ENCODE measurements around the gene PRPF6.

The PRPF6 gene

DNA sequence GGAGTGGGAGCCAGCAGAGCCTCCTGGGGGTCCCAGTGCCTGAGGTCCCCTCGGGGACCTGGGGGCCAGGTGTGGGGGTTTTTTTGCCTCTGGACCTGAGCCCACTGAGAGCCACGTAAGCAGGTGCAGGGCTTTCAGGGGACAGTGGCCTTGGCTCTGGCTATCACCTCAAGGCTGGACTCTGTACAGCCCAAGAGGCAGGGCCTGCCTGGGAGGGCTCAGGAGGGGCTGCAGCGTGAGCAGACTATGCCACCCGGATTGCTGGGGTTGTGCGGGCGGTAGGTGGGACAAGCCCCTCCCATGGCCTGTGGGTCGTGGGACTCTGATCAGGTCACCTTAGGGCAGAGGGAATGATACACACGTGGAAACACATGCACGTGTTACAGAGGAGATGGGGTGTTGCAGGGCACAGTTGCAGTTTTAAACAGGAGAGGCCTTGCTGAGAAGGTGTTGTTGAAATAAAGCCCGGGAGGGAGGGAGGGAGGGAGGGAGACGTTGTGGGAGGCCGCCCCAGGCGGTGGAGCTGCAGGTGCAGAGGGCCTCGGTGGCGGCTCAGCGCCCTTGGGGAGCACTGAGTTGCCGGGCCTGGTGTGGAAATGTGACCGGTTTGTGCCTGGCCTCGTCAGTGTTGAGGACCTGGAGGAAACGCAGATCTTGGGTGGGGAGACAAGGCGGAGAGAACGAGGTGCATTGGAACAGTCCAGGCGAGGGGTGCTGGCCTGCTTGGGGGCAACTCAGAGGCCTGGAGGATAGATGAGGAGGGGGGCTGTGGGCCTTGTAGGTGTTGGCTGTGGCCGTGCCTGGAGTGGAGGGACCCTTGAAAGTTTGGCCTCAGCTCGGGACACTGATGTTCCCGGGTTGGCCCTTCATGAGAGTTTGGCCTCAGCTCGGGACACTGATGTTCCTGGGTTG, 84.4 kb downstream of the PRPF6 start:
- DNase-seq: no peak

DNA sequence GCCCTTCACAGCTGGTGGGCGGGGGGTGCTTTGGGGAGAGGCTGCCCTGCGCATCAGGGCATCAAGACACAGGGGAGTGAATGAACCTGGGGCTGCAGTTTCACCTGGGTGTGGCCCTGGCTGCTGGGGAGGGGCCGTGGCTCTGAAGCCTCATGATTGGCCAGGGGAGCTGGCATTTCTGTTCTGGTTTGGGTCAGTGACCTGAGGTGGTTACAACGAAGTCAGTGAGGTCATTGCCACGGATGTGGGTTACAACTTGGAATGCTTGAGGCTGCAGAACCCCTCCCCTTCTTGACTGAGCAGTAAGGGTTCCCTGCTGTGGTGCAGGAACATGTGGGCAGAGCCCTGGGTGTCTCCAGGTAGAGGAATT, 85.0 kb downstream of the PRPF6 start:
- DNase-seq: peak; percentile 59

DNA sequence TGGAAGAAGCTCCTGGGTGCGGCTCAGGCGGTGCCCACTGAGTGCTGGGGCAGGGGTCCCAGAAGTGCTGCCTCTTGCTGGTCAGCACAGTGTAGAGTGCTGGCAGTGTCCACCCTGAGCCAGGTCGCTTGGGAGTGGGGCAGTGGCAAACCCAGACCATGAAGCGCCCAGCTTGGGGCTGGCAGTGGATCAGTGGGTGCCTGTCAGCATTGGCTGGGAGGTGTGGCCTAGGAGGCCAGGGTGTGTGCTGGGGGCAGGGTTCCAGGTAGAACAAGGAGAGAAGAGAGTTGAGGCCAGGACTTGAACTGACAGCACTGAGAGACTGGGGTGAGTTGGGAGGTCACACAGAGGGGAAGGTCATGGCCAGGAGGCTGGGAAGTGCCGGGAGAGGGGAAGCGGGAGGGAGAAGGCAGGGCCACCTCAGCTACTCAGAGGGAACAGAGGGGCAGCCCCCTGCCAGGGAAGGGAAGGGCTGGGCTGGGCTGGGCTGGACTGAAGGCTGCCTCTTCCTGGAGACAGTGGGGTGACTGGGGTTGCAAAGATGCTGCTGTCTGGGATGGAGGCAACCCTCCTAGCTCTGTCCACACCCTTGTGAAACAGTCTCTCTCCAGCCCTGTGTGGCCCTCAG, 86.2 kb downstream of the PRPF6 start:
- no peak for DNase-seq

DNA sequence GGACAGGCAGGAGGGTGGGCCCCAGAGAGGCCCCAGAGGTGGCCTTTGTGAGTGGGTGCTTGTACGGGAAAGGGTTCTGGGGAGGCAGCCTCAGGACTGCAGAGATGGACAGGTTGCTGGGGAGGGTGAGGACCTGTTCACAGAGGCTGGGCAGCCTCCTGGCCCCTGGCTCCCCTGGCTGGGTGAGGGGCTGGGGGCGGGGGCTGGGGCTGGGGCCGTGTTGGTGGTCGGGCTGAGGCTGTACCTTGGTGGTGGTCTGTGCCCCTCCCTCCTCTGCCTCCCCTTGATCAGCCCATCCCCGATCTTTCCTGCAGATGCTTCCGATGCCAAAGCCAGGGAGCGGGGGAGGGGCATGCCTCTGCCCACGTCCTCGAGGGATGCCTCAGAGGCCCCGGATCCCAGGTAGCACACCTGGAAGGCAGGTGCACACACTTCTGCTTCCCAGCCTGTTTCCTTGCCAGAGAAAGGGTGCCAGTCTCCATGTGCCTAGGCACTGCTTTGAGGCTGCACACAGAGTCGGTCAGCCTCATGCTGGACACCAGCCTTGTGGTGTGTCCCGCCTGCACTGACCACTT, 86.9 kb downstream of the PRPF6 start:
- DNase-seq: no peak

DNA sequence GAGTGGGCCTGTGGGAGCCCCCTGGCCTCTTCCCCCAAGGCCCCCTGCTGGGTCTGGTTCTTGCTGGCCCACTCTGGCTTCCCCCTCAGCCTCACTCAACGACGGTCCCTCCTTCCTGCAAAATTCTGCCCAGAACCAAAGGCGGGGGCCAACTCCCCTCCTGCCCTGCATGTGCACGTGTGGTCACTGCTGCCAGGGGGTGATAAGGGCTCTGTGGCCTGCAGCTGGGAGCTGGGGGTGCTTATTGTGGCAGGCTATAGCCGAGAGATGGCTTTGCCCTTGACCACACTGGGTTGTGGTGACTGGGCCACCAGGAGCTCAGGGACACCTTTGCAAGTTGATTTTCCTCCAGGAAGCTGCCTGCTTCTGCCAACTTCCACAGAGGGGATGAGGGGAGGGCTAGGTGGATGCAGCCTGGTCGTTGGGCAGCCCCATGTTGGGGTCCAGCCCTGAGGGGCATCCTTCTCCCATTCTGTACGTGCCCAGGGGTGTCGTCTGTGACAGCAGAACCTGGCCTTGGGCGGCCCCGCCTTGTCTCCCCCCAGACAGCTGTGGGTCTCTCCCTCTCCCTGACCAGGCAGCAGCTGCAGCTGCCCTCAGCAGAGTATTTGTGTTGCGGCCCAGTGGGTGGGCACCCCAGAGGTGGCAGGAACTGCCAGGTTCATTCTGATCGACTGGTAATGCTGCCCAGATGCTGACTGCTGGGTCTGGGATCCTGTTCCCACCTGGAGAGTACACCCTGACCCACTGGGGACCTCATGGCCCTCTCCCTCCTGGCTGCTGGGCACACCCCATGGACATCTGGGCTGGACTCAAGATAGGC, 87.7 kb downstream of the PRPF6 start:
- no peak for DNase-seq

DNA sequence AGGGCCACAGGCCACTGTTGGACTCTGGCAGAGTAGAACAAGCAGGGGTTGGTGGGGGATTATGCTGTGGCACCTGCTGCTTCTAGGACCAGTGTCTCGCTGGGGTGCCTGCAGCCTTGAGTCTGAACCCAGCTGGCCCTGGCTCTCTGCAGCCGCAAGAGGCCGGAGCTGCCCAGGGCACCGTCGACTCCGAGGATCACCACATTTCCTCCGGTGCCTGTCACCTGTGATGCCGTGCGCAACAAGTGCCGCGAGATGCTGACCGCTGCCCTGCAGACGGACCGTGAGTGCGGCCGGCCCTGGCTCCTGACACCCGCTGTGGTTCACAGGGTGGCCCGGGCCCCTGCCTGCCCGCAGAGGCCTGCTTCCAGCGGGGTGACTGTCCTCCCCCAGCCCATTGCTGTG, 88.3 kb downstream of the PRPF6 start:
- DNase-seq: no peak

DNA sequence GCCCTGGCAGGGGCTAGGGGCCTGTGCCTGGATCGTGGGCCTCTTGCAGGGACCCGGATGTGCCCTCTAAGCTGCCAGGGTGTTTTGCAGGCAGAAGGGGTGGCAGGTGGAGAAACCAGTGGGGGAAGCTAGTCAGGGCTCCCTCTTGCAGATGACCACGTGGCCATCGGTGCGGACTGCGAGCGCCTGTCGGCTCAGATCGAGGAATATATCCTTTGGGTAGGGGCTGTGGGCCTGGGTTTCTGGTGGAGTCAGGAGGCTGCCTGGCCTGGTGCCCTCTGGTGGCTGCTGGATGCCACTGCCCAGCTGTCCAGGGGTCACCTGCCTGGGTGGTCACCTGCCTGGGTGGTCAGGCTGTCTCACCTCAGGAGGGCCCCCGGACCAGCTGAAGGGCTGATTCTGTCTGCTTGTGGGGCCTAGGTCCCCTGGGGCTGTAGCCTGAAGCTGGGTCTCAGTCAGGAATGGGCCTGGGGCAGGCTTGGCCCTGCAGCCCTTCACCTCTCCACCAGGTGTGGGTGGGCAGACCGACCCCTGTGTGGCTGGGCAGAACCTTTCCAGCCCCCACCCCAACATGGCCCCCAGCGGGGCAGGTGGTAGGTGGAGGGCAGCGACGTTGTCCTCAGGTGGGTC, 88.8 kb downstream of the PRPF6 start:
- no peak for DNase-seq

DNA sequence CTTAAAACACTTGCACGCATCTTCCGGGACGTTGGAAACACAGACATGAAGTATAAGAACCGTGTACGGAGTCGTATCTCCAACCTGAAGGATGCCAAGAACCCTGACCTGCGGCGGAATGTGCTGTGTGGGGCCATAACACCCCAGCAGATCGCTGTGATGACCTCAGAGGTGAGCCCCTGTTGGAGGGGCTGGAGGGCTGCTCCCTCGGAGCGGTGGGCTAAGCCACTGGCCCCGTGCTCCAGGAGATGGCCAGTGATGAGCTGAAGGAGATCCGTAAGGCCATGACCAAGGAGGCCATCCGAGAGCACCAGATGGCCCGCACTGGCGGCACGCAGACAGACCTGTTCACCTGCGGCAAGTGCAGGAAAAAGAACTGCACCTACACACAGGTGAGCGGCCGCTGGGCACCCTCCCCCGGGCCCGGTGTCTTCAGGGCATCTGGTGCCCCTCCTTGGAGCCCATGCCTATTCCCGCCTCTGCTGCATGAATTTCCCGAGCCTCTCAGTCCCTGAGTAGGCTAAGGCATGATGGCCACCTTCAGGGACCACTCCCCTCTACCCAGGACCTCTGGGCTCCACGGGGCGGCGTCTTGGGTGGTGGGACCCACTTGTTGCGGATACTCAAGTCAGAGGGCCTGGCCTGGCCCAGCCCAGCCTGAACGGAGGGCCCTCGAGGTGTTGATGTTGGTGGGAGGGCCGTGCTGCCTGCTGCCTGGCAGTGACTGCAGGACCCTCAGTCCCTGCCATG, 89.5 kb downstream of the PRPF6 start:
- no peak for DNase-seq

DNA sequence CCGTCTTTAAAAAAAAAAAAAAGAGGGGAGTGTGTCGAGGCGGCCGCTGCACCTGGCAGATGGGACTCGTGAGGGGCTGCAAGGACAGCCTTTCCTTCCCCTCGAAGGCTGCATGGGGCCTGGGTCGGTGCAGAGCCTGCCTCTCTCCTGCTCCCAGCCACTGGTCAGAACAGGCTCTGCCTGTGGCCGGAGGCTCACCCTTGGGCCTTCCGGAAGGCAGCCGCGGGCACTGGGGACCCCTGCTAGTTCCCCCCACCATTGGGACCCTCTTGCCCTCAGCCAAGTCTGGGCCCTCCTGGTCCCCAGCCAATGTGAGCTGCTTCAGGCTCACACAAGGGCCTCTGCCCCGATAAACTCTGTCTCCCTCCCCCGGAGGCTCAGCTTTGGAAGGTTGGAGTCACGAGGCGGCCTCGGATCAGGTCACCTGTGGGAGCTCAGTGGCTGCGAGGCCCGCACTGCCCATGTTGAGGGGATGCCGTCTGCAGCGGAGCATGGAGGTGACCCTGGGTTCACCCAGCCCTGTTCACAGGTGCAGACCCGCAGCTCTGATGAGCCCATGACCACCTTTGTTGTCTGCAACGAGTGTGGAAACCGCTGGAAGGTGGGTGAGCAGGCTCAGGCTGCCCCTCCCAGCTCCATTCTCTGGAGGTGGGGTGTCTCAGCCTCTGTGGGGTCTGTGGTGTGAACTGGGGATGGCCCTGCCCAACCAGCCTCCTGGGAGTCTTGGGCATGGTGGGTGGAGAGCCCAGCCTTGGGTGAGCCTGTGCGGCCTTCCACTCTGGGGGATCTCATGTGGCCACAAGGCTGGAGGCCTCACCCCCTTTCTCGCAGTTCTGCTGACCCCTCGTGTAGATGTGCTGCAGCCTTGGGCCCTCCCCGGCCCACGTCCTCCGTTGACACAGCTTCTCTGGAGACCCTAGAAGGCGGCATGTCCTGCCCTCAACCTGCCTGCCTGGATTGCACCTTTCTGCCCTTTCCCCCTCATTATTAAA, 90.7 kb downstream of the PRPF6 start:
- no peak for DNase-seq

DNA sequence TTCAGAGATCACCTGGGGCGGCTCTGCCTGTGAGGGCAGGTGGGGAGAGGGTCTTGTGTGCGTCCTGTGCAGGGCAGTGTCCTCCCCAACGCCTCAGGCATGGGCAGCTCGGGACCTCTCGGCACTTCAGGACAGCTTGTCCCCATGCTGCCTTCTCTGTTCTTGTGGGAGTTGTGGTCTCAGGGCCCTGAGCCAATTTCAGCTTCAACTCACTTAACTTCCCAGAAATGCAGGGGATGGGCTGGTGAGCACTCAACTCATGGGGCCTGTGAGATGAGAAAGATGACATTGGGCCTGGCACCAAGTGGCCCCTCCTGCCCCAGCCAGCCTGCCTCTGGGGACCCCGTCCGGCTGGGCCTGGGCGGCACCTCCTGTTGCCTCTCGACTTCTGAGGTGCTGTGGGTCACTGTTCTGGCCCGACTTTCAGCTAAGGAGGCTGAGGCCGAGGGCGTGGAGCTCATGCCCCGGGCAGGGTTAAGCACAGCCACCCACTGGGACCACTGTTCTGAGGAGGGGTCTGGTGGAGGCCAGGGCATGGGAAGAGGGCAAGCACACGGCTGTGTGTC, 91.6 kb downstream of the PRPF6 start:
- DNase-seq: no peak

DNA sequence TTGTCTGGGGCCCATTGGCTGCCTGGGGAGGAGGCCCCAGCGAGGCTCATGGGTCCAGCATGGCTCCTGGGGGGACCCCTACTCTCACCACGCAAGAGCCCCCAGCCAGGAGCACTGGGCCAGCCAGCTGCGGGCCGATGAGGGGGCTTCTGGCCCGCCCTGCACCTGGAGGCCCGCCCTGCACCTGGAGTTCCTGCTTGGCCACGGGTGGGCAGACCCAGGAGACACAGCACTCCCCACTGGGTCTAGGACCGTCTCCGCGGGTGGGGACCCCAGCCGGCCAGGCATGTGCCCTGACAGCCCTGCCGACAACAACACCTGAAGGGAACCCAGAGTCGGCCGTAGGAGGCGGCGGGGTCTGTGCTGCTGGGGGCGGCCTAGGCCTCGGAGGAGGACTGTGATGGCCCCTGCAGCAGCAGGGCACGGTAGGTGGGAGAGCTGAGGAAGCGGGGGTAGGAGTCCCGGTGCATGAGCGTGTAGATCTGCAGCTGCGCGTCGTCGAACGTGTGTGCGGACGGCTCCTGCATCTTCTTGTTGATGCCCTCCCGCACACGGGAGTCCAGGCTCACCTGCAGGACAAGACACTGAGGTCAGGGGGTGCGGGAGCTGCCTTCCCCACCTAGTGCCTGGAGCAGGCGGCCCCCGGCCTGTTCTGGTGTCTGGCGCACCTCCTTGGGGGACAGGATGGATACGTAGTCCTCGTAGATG, 92.7 kb downstream of the PRPF6 start:
- DNase-seq: no peak

DNA sequence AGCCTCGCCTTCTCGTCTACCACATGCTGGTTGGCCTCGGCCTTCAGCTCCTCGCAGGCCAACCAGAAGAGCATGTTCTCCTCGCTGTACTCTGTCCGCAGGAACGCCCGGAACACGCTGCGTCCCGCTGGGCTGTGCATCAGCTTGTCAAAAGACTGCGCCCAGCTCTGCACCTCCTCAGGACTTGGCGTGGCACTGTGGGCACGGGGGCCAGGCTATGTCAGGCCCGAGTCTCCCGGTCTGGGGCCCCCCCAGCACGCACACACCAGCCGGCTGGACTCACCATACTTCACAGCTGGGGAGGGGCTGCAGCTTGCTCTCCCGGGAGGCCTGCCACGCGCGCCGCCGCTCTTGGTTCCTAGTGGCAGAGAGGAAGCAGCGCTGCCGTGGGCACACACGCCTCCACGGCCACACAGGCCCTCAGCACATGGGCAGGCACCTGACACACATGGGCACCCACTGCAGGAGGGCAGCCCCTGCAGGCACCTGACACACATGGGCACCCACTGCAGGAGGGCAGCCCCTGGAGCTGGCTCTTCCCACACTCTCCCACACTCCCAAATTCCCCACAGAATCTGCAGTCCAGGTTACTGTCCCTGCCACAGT, 93.4 kb downstream of the PRPF6 start:
- no peak for DNase-seq

DNA sequence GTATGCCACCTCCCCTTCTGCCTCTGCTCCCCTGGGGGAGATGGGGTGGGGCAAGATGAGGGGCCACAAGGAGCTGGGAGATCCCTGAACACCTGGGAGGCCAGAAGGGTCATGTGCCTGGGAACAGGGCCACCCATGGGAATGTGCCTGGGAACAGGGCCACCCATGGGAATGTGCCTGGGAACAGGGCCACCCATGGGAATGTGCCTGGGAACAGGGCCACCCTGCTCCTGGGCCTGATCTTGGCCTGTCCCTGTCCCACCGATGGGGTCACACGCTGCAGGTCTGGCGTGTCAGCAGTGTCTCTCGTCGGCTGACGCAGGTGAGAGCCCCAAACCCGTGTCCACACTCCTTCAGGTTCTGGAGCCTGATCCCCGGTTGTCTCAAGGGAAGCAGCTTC, 94.0 kb downstream of the PRPF6 start:
- no peak for DNase-seq

DNA sequence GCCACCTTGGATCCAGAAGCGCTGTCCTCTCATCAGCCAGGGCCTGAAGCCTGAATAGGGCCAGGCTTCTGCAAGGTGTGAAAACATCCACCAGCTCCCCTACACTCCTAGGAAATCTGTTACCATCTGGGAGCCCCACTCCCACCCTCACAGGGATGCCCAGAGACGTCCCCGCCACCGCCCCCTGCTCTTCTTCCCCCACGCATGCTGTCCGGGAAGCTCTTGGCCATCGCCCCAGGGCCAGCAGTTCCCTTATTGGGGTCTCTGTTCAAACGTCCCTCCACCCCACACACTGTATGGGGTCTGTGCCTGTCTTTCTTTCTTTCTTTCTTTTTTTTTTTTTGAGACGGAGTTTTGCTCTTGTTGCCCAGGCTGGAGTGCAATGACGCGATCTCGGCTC, 94.6 kb downstream of the PRPF6 start:
- no peak for DNase-seq

DNA sequence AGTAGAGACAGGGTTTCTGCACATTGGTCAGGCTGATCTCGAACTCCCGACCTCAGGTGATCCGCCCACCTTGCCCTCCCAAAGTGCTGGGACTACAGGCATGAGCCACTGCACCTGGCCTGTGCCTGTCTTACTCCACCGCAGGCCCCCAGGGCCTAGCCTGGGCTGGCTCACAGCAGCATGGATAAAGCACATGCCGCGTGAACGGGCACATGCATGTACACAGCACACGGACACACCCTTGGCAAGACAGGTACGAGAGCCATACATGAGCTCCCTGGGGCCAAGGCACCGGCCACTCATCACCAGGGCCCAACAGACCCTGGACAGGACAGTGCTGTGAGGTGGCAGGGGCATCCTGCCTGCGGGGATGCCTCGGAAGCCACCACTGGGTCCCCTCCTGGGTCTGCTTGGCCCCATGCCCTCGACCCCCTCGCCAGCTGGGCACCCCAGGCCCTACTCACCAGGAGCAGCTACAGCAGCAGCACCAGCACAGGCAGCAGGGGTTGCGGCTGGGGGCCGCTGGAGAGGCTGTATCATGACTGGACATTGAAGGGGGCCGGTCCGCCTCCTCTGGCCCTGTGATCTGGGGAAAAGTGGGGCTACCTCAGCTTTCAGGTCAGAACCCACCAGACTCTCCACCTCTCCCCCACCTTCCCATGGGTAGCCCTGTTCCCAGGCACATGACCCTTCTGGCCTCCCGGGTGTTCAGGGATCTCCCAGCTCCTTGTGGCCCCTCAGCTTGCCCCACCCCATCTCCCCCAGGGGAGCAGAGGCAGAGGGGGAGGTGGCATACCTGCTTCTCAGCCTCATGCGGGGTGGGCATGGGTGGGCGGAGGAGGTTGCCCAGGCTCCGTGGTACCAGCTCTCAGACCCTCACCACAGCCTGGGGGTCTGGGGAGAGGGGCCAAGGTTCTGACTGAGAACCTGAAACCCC, 95.4 kb downstream of the PRPF6 start:
- DNase-seq: no peak

DNA sequence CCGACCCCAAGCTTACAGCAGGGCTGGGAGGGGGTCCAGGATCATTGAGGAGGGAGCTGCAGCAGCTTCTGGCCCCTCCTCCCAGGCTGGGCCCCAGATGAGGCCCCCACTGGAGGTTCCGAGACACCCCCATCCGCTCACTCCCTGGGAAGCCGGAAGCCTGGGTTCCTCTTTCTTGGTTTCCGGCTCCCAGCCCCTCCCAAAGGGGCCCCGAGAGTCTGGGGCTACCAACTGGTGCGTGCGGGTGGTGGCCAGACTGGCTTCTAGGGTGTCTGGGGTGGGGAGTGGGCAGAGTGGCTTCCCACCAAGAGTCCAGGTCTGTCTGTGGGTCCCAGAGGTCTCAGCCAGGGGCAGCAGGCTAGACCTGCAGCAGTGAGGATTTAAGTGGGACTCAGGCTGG, 96.2 kb downstream of the PRPF6 start:
- DNase-seq: no peak

DNA sequence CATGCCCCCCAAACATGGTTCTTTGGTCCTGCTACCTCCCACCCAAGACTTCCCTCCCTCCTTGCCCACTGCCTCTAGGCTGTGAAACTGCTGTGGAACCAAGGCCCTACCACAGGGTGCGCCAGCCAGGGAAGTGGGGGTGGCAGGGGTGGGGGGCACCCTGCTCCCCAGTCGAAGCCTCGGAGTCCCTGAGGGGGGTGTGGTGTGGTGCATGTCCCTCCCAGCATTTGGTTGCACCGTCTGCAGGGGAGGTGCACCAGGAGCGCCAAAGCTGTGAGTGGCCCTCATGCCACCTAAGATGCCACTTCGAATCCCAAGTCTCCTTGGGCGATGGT, 96.6 kb downstream of the PRPF6 start:
- DNase-seq: no peak
